ENCODE measurements around the gene PTPN4.

DNA sequence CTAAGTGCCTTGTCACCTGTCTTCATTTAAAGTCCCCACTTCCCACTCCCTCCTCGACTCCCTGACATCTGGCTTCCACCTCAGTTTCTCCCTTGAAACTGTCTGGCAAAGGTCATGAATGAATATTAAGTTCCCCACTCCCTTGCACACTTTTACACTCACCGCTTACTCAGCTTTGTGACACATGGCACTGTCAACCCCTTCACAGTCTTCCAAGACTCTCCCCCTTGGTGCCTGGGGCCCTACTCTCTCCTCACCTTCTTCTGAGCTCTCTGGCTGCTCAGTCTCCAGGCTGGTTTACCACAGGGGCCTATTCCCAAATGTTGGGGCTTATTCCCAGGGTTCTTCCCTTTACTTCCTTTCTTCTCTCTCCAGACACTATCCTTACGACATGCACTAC lies 17.9 kb upstream of the PTPN4 start:
- TF ChIP-seq CHD1 (IDR thresholded peaks at IDR 0.05; ENCODE audit: low read length): no peak
- TF ChIP-seq POLR2AphosphoS5 (IDR thresholded peaks at IDR 0.05; ENCODE audit: control insufficient read depth, insufficient read depth, low read depth, low read length): no peak
- no peak for TF ChIP-seq CEBPB (tag; IDR thresholded peaks at IDR 0.05)
- TF ChIP-seq RAD21 (CRISPR knock-in tag; conservative IDR thresholded peaks at IDR 0.05 in 1 of 2, IDR thresholded peaks at IDR 0.05 in 1 of 2): no peak

All from K562 (cell line).